Right forelimb (tissue), 1 donor: ENCODE results near the gene IGSF5.
"Not testable (repeated sequence)": the region's sequence is repeated elsewhere in the genome, so short reads cannot be mapped to it uniquely, and the experiment has no call there.

Experiments used
- DNase-seq: peaks from one replicate; pipeline ENCODE4 v3.0.0-alpha.2; 2018

The IGSF5 gene

GRCh38 chr21:39744883-39745282 lies at the start of gene IGSF5:
TSS of gene IGSF5 (plus strand) at chr21:39745183. CDS start at chr21:39745510, 327 bp downstream.
- not testable (repeated sequence) for DNase-seq

DNA sequence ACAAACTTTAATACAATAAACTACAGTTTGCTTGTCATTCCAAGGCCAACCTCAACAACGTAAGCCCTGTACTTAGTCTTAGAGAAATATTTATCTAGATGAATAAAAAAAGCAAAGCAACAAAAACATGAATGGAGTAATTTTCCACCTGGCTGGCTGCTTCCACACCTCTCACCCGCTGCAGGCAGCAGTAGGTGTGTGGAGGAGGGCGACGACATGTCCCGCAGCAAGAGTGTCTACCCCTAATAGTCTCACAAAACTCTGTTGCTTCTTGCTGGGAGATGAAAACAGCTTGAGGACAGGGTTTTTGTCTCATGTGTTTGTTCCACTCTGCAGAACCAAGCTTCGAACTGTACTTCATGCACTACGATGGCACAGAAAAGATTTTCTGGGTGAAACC lies 48.8 kb upstream of the IGSF5 start:
- no peak for DNase-seq

DNA sequence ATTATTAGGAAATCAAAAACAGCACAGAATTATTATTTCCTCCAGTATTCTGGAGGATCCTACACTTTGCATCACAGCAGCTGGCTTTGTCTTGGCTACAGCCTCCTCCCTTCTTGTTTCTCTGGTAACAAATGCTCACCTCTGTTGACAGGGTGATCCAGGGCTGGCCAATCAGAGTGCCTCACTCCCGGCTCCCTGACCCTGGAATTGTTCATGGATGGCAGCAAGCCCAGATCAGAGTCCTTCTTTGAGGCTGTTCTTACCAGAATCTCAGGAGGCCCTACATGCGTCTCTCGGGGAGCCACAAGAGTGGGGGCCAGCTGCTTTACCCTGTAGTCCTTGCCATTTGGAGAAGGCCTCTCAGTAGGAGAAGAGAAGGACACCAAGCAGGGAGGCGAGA lies 48.4 kb upstream of the IGSF5 start:
- DNase-seq: no peak

DNA sequence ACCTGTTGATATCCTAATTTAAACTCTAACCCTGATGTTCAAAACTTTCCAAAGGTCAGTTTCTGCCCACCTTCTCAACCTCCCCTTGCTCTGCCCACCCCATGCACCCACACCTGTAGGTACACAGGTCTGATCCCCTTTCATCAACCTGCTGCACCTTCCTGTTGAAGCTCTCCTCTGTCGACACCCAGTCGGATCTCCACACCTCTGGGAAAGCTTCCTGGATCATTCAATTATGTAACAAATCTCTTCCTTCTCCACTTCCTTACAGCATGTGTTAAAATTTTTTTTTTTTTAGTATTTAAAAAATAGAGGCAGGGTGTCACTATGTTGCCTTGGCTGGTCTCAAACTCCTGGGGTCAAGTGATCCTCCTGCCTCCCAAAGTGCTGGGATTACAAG lies 44.7 kb upstream of the IGSF5 start:
- no peak for DNase-seq

DNA sequence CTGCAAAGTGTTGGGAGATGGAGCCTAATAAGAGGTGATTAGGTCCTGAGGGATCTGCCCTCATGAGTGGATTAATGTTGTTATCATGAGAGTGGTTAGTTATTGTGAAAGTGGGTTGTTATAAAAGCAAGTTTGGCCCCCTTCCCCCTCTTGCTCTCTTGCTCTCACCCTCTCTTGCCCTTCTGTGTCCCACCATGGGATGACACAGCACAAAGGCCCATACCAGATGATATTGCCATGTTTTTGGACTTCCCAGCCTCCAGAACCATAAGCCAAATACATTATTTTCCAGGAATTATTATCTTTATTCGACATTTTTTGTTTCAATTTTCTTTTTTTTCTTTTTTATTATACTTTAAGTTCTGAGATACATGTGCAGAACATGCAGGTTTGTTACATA lies 41.4 kb upstream of the IGSF5 start:
- no peak for DNase-seq

- DNase-seq: no peak
These were observed 39.1 kb upstream of the IGSF5 start for GRCh38 chr21:39705849-39706248.

DNA sequence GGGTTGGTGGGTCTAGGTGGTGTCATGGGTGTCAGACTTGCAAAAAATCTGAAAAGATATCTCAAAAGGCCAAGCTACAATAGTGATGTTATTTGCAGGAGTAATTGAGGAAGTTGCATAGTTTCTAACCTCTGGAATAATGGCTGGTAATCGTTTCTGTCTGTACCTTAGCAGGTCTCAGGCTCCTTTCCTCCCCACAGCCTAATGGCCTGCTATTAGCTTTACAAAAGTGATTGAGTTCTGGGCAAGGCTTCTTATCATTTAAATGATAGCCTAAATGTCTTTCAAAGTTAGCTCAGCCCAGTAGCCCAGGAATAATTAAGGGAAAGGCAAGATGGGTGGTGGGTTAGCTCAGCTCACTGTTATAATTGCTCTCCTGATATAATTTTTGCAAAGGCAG lies 37.7 kb upstream of the IGSF5 start:
- DNase-seq: no peak

DNA sequence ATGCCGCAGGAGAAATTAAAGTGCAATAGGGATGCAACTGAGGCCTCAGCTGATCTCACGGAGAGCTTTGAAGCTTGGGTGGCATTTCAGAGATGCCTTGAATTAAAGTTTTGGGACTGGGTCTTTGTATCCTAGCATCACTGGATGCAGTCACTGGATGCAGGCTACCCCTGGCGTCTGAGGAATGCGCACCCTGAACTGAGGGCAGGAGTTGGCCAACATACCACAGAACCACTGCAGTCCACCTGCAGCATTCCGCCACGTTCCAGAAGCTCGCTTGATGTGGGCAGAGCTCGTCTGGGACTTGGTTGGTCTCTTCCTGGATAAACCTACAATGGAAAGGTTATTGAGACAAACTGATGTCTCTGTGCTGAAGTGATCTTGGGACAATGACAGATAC lies 34.1 kb upstream of the IGSF5 start:
- DNase-seq: no peak

- no peak for DNase-seq
These were observed 32.7 kb upstream of the IGSF5 start for GRCh38 chr21:39712273-39712672.

DNA sequence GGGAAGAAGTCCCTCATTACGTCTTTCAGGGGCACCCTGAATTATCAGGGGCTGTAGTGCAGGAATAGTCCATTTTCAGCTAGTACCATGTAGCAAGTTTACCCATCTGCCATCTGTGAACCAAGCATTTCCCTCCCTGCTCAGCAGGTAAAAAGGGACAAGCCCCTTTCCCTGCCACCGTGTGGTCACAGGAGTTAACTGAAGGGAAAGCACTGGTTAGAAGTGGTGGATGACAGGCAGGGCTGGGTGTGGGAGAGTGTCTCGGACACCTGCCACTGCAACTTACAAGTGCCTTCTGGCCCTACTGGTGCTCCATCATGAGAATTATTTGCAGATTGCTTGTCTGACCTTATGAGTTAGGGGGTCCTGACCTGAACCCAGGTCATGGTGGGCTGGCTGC lies 32.0 kb upstream of the IGSF5 start:
- DNase-seq: no peak

- no peak for DNase-seq
These were observed 31.1 kb upstream of the IGSF5 start for GRCh38 chr21:39713905-39714304.

GRCh38 chr21:39714331-39714730 lies 30.7 kb upstream of the IGSF5 start:
- no peak for DNase-seq

- DNase-seq: peak; percentile 60
These were observed 29.1 kb upstream of the IGSF5 start for GRCh38 chr21:39715804-39716397.

GRCh38 chr21:39720126-39720778 lies 24.7 kb upstream of the IGSF5 start:
- DNase-seq: no peak

DNA sequence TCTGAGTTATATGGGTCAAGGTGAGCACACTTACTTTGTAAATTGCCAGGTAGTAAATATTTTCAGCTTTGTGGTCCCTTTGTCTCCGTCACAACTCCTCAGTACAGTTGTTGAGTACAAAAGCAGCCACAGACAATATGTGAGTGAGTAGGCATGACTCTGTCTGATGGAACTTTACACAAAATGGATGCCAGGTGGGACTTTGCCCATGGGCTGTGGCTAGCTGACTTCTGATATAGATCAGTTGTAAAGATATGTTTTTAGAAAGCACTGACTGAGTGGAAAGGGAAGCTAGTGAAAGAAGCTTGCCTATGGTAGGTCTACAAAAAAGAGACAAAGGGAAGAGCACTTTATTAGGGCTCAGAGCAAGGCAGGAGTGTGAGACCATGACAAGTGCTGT lies 23.1 kb upstream of the IGSF5 start:
- DNase-seq: no peak

- DNase-seq: no peak
These were observed 20.0 kb upstream of the IGSF5 start for GRCh38 chr21:39724944-39725343.

GRCh38 chr21:39726133-39726532 lies 18.9 kb upstream of the IGSF5 start:
- DNase-seq: no peak

DNA sequence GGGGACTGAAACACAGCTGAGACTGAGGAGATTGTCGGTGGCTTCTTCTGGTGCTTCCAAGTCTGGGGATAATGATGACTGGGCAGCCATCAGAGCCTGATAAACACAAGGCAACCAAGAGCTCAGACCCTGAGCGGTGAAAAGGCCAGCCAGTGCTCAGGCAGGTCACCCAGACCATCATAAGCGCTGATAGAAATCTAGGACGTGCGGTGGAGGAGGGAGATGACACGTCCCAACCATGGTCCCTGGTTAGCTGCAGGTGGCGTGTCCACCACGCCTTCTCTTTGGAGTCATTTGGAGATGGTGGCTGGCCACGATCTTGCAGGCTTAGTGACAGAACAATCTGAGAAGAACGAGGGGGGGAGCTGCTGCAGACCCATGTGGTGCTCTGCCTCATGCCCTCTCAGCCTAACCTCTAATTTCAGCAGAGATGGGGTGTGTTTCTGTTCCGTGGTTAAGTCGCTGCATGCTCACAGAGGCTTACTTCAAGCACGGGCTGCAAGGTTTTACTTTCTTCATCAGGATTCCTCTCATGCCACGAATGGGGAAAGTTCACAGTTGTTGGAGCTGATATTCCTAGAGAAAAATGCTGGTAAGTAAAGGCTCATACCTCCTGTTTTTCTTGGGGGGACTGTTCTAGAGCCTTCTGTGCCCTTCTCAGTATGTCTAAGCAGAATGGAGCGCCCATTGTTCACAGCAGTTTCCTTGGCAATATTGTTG lies 17.4 kb upstream of the IGSF5 start:
- no peak for DNase-seq

- no peak for DNase-seq
These were observed 16.6 kb upstream of the IGSF5 start for GRCh38 chr21:39728341-39728740.

DNA sequence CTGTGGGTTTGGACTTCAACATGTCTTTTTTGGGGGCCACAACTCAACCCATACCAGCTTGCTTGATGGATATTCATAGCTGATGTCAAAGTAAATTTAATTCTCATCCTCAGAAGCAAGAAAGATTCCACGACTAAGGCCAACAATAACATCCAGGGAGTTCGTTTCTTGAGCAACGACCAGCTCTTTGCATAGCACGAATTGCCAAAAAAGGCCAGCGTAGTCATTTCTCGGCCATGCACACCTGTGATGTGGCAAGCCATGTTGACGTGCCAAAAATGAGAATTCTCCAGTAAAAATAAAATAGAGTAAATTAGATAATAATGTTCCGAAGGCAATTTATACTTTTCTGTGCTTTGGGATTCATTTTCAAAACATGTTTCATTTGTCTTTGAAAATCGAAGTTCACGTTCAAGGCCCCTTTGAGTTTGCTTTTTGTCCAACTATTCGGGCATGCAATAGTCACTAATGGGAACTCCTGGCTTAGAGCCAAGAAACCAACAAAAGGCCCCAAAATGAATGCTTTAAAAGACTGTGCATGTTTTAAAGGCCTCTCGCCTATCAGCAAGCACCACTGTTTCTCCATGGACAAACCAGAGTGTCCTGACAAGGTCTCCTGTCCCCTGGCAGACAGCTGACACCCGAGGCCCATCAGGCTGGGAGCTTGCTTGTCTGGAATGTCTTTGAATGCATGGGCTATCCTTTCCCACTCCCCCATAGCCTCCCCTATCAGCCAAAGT lies 14.4 kb upstream of the IGSF5 start:
- DNase-seq: no peak

- no peak for DNase-seq
These were observed 8.3 kb upstream of the IGSF5 start for GRCh38 chr21:39736716-39737115.

- no peak for DNase-seq
These were observed 7.5 kb upstream of the IGSF5 start for GRCh38 chr21:39737376-39738000.

DNA sequence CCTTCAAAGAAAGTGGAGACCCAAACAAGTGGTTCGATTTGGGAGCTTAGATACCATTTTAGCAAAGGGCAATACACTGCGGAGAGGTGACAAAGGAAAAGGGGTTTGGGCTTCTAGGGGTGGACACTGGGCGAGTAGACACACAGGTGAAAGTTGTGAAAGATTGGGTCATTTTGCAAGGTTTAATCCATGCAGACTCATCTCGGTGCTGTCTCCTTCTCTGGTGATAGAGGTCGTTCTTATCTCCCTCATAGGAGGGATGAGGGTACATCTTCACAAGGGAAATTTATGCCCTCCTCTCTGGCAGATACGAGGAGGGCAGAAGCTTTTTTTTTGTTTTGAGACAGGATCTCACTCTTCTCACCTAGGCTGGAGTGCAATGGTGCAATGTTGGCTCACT lies 6.4 kb upstream of the IGSF5 start:
- DNase-seq: no peak
